MM.1S (cell line): ENCODE data around the gene PLEKHJ1.

Experiments used
- CTCF ChIP-seq: fragments of 300-600 bp; sonication (generic); IDR thresholded peaks from 2 replicates; pipeline ENCODE4 v1.5.1; 2016; ENCODE audit warnings: antibody characterized with exemption, low read length, mixed read lengths
- EZH2 ChIP-seq: fragments of 300-600 bp; sonication (generic); optimal IDR thresholded peaks from 2 replicates; pipeline ENCODE3; 2017; ENCODE audit warnings: low read depth, mild to moderate bottlenecking, antibody characterized with exemption, low read length, mixed read lengths
- EZH2phosphoT487 ChIP-seq: fragments of 300-600 bp; sonication (generic); IDR thresholded peaks from 2 replicates; pipeline ENCODE4 v1.6.1; 2018; ENCODE audit warnings: antibody characterized with exemption, low read length

- no peak for TF ChIP-seq CTCF
- no peak for TF ChIP-seq EZH2
- TF ChIP-seq EZH2phosphoT487: no peak
Measured at GRCh38 chr19:2187159-2187558, 49.0 kb downstream of the PLEKHJ1 start.
